ENCODE data around the gene AKAP3.

AKAP3 gene

DNA sequence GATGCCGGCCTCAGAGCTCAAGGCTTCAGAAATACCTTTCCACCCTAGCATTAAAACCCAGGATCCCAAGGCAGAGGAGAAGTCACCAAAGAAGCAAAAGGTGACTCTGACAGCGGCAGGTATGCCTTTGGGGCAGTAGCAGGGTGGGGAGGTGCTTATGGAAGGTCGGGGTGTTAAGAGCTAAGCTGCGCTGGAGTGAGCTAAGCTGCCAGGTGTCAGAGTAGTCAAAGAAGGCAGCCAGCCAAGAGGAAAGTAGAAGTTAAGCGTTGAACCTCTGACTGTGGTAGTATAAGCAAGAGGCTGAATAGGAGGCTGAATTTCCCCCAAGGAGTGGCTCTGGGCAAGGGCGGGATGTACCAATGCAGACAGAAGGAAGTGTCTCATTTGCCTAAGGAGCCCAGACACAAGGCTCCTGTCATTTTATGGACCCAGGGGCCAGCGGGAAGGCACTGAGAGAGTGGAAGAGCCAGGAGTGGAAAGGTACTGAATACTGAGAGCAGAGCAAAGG is 57.6 kb downstream of the AKAP3 start:
- DNase-seq, result no peak

DNA sequence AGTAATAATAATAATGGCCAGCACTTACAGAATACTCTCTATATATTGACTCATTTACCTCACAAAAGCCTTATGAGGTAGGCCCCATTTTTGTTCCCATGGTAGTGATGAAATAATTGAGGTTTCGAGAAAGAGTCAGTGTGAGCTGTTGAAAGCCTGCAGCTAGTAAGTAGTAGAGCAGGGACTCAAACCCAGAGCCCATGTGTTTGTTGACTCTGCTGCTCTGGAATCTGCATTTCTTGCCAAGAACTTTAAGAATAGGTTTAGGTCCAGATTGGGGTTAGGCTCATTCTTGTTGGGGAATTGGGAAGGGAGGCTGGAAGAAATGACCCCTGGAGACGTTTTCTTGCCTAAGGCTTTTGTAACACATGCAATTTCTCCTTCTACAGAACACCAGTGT is 58.9 kb downstream of the AKAP3 start:
- no peak for DNase-seq

DNA sequence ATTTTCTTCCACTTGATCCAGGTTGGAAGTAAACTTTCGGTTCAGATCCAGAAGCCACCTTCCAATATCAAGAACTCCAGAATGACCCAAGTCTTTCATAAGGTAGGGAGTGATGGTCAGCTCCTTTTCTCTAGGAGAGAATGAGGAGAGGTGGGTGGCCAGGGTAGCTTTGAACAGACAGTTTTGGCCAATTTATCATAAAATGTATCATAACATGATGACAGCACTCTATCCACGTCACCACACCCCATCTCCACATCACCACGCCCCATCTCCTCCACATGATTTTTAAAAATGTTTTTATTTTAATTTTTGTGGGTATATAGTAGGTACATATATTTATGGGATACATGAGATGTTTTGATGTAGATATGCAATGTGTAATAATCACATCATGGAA is 59.9 kb downstream of the AKAP3 start:
- DNase-seq, result no peak

DNA sequence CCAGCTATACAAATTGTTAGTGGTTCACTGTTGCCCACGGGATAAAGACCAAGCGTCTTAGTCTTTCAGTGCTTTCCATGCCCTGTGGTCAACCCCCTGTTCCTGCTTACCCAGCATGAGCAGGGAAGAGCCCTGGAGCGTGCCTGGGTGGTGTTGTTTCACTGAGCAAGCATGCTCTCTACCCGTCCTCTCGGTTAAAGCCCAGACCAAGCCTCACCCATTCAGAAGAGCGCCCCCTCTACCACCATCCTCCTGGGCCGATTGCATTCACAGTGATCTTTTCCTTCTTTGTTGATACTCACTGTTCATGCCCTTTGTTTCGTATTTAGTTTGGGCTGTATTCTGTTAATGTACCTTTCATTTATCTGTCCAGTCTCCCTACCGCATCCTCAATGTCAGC is 61.7 kb downstream of the AKAP3 start:
- DNase-seq, result no peak

DNA sequence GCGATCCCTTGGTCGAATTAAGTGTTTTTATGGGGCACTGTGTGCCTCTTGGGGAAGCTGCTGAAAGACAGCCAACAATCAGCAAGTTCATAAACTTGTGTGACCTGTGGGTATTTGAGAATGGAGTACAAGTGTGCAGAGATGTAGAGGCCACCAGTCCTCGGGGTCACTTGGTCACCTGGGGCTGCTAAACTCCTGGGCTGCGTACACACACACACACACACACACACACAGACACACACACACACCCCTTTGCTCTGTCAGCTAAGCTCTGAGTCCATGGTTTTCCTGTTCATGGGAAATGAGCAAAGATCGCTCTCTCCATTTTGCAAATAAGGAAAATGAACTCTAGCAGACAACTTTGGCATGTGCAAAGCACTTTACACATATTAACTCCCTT is 62.4 kb downstream of the AKAP3 start:
- DNase-seq, result no peak

DNA sequence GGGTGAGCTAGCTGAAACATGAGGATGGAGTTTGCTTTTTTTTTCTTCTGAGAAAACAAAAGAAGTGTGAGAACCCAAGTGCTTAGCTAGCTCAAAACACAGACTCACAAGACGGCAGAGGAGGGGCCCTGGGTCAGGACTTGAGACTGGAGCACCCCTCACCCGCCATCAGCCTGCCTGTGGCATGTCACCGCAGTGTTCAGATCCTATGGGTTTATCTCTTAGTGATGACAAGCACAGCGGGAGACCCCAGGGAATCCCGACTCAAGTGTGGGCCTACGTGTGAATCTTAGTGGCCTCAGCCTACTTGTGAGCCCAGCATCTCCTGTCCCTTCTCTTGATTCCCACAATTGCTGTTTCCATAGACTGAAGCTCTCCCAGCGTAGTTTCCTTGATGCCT is 64.0 kb downstream of the AKAP3 start:
- no peak for DNase-seq

DNA sequence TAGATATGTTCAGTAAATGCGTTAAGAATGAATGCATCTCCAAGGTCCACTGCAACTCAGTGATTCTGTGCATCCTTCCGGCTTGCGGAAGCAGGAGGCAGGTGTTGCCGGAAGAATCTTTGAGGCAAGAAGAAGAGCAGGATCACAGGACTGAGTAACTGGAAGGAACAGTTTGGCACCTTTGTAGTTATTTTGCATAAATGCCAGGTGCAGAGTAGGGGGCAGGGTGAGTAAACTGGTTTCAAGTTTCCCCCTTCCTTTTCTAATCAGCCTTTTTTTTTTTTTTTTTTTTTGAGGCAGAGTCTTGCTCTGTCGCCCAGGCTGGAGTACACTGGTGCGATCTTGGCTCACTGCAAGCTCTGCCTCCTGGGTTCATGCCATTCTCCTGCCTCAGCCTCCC is 64.6 kb downstream of the AKAP3 start:
- no peak for DNase-seq

DNA sequence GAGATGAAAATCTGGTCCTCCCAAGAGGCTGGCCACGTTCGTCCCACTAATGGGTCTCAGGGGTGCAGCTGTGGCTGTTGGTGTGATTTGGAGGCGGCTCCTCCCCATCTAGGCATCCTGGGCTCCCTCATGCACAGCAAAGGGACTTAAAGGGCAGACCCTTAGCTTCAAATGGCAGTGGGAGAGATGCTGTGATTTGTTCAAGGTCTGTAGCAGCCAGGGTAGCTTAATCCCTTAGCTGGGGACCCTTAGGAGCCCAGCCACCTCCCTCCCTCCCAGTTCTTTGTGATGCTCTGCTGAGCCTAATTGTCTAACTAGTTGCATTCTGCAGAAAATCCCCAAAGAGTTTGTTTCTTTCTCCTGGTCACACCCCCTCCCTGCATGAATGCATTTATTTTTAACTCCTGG is 68.6 kb downstream of the AKAP3 start:
- DNase-seq, result no peak

DNA sequence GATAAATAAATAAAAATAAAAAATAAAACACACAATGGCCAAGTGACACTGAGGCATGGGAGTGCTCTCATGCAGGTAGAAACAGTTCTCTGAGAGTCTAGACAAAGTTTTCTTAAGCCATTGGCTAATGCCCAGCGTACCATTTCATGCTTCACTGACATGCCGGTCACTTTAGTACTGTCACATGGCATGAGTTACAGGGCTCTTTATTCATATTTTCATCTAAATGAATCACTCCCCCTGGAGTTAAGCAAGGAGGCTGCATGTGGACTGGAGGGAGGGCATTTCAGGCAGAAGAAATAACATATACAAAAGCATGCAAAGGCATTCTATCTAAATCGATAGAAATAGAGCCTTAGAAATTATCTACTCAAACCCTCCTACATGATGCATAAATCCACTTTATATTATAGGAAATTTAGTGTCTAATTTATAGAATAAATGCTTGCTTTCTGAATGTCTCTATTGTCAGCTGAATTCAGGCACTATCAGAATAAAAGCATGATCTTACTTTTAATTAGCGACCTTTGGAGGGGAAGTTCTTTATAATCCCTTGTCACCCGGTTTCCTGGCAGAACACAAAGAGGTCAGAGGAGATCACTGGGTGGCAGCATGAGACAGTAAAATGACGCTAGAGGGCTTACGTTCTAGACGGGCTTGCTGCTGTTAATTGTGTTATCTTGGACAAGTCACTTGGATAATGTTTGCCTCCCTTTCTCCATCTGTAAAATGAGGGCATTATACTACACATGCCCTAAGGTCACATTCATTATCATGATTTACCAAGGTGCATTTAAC is 69.3 kb downstream of the AKAP3 start:
- no peak for DNase-seq

DNA sequence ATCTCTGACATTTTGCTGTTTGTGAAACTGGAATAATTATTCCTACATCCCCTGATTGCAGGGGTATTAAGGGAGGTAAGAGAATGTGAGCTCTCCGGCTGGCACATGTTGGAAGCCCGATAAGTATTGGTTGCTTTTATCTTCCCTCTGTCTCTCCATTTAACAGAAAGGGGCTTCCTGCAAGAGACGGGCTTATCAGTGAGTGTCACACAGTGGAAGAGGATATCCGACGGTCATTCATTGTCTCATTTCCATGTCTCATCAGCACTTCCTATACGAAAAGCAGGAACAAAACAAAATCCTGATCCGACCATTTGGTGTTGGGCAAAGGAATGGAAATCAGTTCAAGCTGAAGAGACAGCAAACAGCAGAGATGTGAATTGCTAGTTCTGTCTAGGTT is 76.2 kb downstream of the AKAP3 start:
- DNase-seq, result no peak

DNA sequence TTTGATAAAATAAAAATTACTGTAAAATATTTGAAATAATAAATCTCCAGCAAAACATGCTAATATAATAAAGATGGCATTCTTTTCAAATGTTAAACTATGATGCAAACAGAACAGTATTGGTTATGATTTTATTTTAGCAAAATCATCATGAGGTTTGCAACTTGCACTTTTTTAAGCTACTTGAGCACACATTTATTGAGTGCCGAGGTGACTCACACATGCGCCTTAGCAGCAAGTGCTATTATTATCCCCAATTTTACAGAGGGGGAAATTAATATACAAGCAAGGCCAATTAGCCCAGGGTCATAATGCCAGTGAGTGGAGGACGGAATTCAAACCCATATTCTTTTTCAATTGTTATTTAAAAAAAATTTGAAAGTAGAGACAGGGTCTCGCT is 79.6 kb downstream of the AKAP3 start:
- DNase-seq, result no peak

DNA sequence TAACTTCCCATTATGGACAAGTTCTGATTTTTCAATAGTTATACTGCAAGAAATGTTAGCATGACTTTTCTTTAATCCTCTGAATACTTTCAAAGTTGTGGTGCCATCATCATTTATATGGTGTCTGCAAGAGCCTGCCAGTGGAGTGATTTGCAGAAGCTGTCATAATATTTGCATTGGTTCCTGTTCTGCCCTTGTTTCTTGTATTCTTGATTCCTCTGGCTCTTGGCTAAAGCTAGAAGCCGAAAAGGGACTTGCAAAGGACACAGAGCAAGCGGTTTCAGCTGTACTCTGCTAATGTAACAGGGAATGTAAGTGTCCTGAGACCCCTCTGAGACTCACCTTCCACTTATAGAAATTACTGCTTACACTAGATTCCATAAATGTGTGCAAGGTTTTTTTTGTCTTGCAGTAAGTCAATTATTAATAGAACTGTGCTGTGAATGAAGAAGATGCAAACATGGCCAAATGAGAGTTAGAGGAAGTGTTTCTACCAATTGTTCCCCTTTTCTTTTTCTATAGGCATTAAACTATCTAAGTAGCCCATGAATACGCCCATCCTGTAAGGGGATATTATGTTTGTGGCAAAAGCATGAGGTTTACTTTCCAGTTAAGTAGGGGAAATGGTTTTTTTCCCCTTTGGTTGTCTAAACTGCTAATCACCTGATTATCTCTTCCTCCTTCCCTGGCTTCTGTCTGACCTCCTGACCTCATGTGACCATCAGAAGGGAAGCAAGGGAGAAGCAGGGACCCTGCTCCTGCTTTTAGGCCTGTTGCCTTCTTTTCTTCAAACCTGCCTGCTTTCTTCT is 81.6 kb downstream of the AKAP3 start:
- DNase-seq, result peak; percentile 4

DNA sequence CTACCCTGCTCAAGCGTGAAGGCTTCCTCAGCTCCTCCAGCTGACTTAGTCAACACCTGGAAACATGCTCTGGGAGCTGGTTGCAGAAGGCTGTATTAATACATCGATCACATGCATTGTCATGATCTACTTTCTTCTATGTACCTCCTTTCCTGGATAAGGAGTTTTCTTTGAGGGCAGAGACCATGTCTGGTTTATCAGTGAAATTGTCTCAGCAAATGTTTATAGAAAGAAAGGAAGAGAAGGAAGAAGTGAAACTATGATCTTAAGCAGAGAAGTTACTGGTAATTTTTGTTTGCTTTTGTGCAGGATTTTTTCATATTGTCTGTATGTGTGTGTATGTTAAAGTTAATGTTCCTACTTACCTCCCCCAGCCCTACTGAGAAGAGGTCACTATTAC is 82.4 kb downstream of the AKAP3 start:
- no peak for DNase-seq

All from midbrain (tissue), 1 donor.